Right cardiac atrium (tissue), 5 donors: ENCODE results near the gene IFT80. TPM values are rescaled to one million over a fixed set of nuclear protein-coding genes. Genes with fewer than 3 reads are reported as not detected.

Experiments
- microRNA-seq, 2 donors: library from miRNA; unstranded; fragments of <30 nt; microRNA quantifications; one replicate each; pipeline ENCODE4 v1.2.0, GENCODE V29; 2020 to 2021
- polyA plus RNA-seq: library from polyadenylated mRNA; stranded (reverse); fragments of 200-250 nt; gene quantifications from one replicate; pipeline ENCODE4 v1.2.3, GENCODE V29; 2013
- total RNA-seq, 4 donors: library from RNA; stranded (reverse); fragmentation: NEBNext Ultra II Directional; extraction: Animal tissue kit (Norgen Biotek cat#: 25700); gene quantifications; one replicate each; pipeline ENCODE4 v1.2.1, GENCODE V29; 2021
- donor health status: healthy with polysubstance abuse.
- donor health status: DM: no; HTN: yes; CAD: no.
- donor health status: DM: no; HTN: no; CAD: no.
- donor health status: DM: no; HTN: yes; CAD: no; lungs with severe emphysema.
- donor health status: DM: yes; HTN: yes; CAD: no.

IFT80 gene
- total and polyA plus RNA-seq, 5 donors, result 8.8 to 20.2 (median 14.5) TPM

Small RNA genes within 50 kb of the gene (microRNA-seq; reads per million reads assigned to microRNA genes)
- 1,002 to 1,226 reads per million in 2 donors for gene MIR15B
- gene MIR16-2, result 157 to 250 reads per million in 2 donors

Other genes with a start within 250 kb of the IFT80 start
- gene C3orf80, start 173.8 kb downstream of the IFT80 start, total RNA-seq, result under 1 TPM; 0.20 to 0.76 (median 0.56) TPM
- 0.16 TPM for gene C3orf80, start 173.8 kb downstream of the IFT80 start, polyA plus RNA-seq
- gene SMC4, start 425 bp upstream of the IFT80 start, total RNA-seq, result 10 to 100 TPM; 10.8 to 23.1 (median 16.1) TPM
- gene SMC4, start 425 bp upstream of the IFT80 start, polyA plus RNA-seq, result 10.9 TPM
- under 1 TPM; 0.28 to 0.86 (median 0.45) TPM for gene TRIM59, start 50.6 kb upstream of the IFT80 start, total RNA-seq
- gene TRIM59, start 50.6 kb upstream of the IFT80 start, polyA plus RNA-seq, result 0.16 TPM
- 100 to 1,000 TPM in 3 of 4 donors, 10 to 100 TPM in 1; 96.4 to 132 (median 107) TPM for gene KPNA4, start 166.3 kb upstream of the IFT80 start, total RNA-seq
- 27.9 TPM for gene KPNA4, start 166.3 kb upstream of the IFT80 start, polyA plus RNA-seq